WTC11 (cell line): Measurements from ENCODE around the gene IQCF5.

Experiments
- MYBL2 ChIP-seq: sonication (generic); formaldehyde crosslinking; IDR thresholded peaks from 2 replicates; pipeline ENCODE4 v1.8.1; 2023; ENCODE audit warnings: mild to moderate bottlenecking, moderate library complexity, missing genetic modification reagents
- NR1H2 ChIP-seq: sonication (generic); formaldehyde crosslinking; IDR thresholded peaks from 2 replicates; pipeline ENCODE4 v1.9.0; 2021; ENCODE audit warnings: mild to moderate bottlenecking, moderate library complexity, missing genetic modification reagents
- SOX15 ChIP-seq: fragments of 250-450 bp; sonication (Bioruptor Pico); IDR thresholded peaks from 2 replicates; pipeline ENCODE4 v1.9.0; 2021; ENCODE audit warnings: mild to moderate bottlenecking
- TF ChIP-seq, protein P1 (sequence below): fragments of 200-600 bp; IDR thresholded peaks from 2 replicates; pipeline ENCODE4 v1.8.0; 2022; ENCODE audit warnings: antibody characterized with exemption

DNA sequence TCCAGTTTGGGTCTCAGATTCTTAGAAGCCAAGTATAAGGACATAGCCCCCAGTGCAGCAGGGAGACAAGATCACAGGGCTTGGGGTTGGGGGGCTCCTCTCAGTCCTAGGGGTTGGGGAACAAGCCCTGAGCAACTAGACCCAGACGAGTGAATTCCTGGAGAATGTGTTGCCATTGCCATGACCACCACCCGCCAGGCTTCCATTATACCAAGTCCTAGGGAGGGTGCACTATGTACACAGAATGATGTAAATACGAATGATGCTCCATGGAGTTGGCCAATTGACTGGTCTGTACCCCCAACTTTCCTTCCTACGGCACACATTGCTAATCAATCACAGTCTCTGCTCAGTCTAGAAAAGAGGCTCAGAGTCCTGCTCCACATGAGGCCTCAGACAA, 19.0 kb upstream of the IQCF5 start:
- TF ChIP-seq, protein P1, sequence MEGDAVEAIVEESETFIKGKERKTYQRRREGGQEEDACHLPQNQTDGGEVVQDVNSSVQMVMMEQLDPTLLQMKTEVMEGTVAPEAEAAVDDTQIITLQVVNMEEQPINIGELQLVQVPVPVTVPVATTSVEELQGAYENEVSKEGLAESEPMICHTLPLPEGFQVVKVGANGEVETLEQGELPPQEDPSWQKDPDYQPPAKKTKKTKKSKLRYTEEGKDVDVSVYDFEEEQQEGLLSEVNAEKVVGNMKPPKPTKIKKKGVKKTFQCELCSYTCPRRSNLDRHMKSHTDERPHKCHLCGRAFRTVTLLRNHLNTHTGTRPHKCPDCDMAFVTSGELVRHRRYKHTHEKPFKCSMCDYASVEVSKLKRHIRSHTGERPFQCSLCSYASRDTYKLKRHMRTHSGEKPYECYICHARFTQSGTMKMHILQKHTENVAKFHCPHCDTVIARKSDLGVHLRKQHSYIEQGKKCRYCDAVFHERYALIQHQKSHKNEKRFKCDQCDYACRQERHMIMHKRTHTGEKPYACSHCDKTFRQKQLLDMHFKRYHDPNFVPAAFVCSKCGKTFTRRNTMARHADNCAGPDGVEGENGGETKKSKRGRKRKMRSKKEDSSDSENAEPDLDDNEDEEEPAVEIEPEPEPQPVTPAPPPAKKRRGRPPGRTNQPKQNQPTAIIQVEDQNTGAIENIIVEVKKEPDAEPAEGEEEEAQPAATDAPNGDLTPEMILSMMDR = no peak
- TF ChIP-seq MYBL2 (CRISPR knock-in tag) = no peak
- TF ChIP-seq NR1H2 = no peak
- no peak for TF ChIP-seq SOX15
